ENCODE measurements around the gene RAD54L.
A peak's percentile ranks its signal among the peaks of the same experiment; 100 is the strongest.

Gene RAD54L

DNA sequence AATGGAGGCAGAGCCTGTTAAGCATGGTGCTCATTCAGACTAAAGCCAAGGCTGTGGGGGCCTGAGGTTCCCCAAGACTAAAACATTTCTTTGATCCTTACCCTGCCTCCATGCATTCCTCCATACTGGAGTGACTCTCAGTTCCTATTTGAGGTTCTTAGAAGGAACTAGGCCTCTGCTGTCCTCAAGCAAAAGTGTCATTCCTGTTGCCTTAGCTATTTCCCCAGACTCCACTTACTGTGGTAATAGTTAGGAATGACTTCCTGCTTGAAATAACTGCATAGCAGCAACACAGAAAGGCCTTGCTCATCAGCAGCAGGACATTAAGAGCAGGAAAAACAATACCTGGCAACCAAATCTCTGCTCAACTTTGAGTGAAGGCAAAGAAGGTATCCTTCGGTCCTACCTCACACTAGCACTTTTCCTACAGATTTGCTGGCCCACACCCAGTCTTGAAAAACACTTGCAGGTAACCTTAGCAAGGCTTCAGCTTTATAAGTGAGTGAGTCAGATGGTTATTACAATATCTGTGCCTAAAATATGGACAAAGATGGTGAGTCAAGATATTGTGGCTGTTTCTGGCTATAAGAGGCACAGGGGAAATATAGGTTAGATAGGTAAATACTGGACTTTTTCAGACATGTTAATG is 41.0 kb downstream of the RAD54L start:
- DNase-seq (ENCODE audit: low read depth, low spot score): peak; percentile 65
- ChIA-PET POLR2A (interaction anchor here (0.8 to 1.7 kb wide), 4 partner anchors 11 to 16 kb away, joined by 3 read pairs; no protein-coding TSS in a partner anchor), CTCF (interaction anchor here (0.6 to 1.6 kb wide), 5 partner anchors 8 to 59 kb away, joined by 3 to 7 read pairs (median 4); partner anchors contain the start of gene UQCRH)
- H3K4me3 ChIP-seq (ENCODE audit: low read depth, low read length): no peak overlapping the region
- TF ChIP-seq, protein P1, sequence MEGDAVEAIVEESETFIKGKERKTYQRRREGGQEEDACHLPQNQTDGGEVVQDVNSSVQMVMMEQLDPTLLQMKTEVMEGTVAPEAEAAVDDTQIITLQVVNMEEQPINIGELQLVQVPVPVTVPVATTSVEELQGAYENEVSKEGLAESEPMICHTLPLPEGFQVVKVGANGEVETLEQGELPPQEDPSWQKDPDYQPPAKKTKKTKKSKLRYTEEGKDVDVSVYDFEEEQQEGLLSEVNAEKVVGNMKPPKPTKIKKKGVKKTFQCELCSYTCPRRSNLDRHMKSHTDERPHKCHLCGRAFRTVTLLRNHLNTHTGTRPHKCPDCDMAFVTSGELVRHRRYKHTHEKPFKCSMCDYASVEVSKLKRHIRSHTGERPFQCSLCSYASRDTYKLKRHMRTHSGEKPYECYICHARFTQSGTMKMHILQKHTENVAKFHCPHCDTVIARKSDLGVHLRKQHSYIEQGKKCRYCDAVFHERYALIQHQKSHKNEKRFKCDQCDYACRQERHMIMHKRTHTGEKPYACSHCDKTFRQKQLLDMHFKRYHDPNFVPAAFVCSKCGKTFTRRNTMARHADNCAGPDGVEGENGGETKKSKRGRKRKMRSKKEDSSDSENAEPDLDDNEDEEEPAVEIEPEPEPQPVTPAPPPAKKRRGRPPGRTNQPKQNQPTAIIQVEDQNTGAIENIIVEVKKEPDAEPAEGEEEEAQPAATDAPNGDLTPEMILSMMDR (IDR thresholded peaks at IDR 0.05; ENCODE audit: insufficient read depth, low read length, missing control alignments): no peak

DNA sequence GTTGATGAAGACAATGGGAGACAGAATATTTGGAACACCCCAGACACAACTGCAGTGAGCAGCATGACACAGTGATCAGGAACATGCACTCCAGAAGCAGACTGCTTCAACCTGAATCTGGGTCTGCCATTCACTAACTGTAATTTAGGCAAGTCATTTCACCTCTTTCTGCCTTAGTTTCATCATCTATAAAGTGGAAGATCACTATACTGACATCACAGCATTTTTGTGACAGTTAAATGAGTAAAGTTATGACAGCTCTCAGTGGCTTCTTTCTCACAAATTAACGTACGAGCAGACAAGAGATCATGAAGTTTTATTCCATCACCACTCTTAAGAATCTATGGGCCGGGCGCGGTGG is 41.6 kb downstream of the RAD54L start:
- POLR2A ChIA-PET: interaction anchor here (0.8 to 1.7 kb wide), 3 partner anchors 11 to 14 kb away, joined by 3 read pairs; no protein-coding TSS in a partner anchor
- CTCF ChIA-PET: interaction anchor here (1.6 kb wide), 2 partner anchors 7 to 15 kb away, joined by 4 read pairs; partner anchors contain the start of gene UQCRH

DNA sequence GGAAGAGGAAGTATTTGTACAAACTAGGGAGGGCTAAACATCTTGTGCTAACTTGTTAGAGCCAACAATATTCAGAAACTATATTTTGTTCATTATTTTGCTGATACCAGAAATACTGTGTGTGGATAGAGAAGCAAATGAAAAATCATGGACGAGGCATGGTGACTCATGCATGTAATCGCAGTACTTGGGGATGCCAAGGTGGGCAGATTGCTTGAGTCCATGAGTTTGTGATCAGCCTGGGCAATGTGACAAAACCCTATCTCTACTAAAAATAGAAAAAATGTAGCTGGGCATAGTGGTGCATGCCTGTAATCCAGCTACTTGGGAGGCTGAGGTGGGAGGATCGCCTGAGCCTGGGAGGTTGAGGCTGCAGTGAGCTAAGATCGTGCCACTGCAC is 42.4 kb downstream of the RAD54L start:
- ChIA-PET CTCF (interaction anchor here (0.7 kb wide), 1 partner anchor 57 kb away, joined by 3 read pairs; no protein-coding TSS in a partner anchor), POLR2A (no interaction called here)
- no peak for DNase-seq (ENCODE audit: low read depth, low spot score)
- no peak overlapping the region for H3K4me3 ChIP-seq (ENCODE audit: low read depth, low read length)
- TF ChIP-seq, protein P1 (IDR thresholded peaks at IDR 0.05; ENCODE audit: insufficient read depth, low read length, missing control alignments): no peak

More for the DNA sequence above, 41.6 kb downstream of the RAD54L start:
- H3K4me3 ChIP-seq (ENCODE audit: low read depth, low read length): no peak overlapping the region
- TF ChIP-seq, protein P1 (IDR thresholded peaks at IDR 0.05; ENCODE audit: insufficient read depth, low read length, missing control alignments): no peak
- DNase-seq (ENCODE audit: low read depth, low spot score): no peak

DNA sequence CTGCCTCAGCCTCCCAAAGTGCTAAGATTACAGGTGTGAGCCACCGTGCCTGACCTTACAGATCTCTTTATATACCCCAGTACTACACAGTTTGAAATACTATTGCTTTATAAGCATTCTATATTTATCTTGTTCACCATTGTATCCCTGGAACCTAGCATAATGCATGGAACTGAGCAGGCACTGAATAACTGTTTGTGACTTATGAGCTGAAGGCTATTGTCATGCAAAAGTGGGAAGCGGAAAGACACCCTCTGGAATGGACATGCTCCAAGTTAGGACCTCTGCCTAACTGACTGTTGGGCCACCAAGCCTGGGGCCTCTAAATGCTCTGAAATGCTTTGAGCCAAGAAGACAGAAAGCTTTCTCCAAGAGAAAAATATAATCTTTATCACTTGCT is 47.7 kb downstream of the RAD54L start:
- H3K4me3 ChIP-seq (ENCODE audit: low read depth, low read length): no peak overlapping the region
- TF ChIP-seq, protein P1 (IDR thresholded peaks at IDR 0.05; ENCODE audit: insufficient read depth, low read length, missing control alignments): no peak
- POLR2A ChIA-PET: interaction anchor here (0.9 to 1.1 kb wide), 2 partner anchors 8 to 33 kb away, joined by 3 read pairs; partner anchors contain the start of genes LRRC41 and UQCRH
- DNase-seq (ENCODE audit: low read depth, low spot score): no peak
- CTCF ChIA-PET: interaction anchor here (1.3 to 1.4 kb wide), 2 partner anchors 13 to 71 kb away, joined by 3 to 4 read pairs; no protein-coding TSS in a partner anchor

DNA sequence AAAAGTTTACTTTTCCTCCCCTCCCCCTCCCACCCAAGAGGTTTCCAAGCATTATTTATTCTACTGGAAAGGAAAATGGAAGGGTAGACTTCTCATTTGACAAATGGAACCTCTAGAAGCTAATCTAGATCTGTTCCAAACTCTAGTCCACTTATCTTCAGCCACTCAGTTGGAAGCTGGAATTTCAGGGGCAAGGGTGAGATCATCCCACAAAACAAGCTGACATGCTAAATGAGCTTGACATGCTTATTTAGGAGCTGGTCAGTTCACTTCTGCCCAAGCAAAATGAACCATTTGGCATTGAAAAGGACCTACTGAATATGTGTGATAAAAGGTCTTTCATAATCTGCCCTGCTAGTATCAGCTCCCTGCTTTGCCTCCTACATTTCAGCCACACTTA is 50.8 kb downstream of the RAD54L start:
- TF ChIP-seq, protein P1 (IDR thresholded peaks at IDR 0.05; ENCODE audit: insufficient read depth, low read length, missing control alignments): no peak
- no peak for DNase-seq (ENCODE audit: low read depth, low spot score)
- ChIA-PET POLR2A (no interaction called here), CTCF (interaction anchor here (0.9 to 2.8 kb wide), 3 partner anchors 13 to 43 kb away, joined by 3 to 8 read pairs (median 3); partner anchors contain the start of gene NSUN4)
- no peak overlapping the region for H3K4me3 ChIP-seq (ENCODE audit: low read depth, low read length)

DNA sequence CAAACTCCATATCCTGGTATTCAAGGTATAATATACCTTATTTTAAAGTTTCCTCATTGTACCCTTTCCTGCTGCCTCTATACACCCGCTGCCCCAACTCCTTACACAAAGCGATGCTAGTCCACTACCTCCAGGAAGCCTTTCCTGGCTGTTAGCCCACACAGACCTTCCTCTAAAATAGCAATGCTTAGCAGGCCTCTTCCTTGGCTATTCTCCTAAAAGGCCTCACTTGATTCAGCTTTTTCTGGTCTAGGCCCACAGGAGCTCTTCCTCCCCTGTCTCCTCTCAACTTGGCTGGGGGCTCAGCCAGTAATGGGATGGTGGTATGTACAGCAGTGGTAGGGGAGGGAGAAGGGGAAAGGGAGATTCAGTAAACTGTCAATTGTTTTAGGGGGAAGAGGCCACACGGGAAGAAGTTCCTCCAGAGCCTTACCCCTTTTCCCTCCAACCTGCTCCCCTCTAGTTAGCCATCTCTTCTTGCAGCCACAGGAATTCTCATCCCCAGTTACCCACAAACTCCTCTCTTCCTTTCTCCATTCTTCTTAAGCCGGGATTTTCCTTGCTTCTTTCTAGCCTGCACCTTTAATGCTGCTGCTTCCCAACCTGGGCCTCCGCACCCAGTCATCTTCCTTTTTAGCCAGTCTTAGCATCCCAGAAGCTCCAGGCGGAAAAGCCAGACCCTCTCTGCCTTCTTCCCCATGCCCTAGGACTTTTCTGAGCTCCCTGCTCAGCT is 53.3 kb downstream of the RAD54L start:
- ChIA-PET CTCF (interaction anchor here (1.2 to 1.6 kb wide), 3 partner anchors 13 to 47 kb away, joined by 5 to 7 read pairs (median 6); partner anchors contain the start of gene NSUN4), POLR2A (interaction anchor here (1.0 kb wide), 1 partner anchor 12 kb away, joined by 3 read pairs; no protein-coding TSS in a partner anchor)
- TF ChIP-seq, protein P1 (IDR thresholded peaks at IDR 0.05; ENCODE audit: insufficient read depth, low read length, missing control alignments): no peak
- peak overlapping the region; percentile 78 for H3K4me3 ChIP-seq (ENCODE audit: low read depth, low read length)
- no peak for DNase-seq (ENCODE audit: low read depth, low spot score)

Measured in AG04449 (cell line).